Epithelial cell of esophagus (primary cell): ENCODE data around the gene S100A13.

Experiments used
- DNase-seq: peaks from one replicate; pipeline ENCODE4 v3.0.0; 2010; ENCODE audit warnings: low read depth
- H3K4me3 ChIP-seq: 2 replicates; pipeline ENCODE4 v1.5.1; 2011; ENCODE audit warnings: mild to moderate bottlenecking, low read length, control low read depth
- TF ChIP-seq, protein P1 (sequence below): IDR thresholded peaks from 2 replicates; pipeline ENCODE4 v1.5.1; 2011; ENCODE audit warnings: low read depth, mild to moderate bottlenecking, low read length, control low read depth, inconsistent platforms; ENCODE audit not compliant: insufficient read depth; ENCODE audit errors: missing control alignments

Gene S100A13

DNA sequence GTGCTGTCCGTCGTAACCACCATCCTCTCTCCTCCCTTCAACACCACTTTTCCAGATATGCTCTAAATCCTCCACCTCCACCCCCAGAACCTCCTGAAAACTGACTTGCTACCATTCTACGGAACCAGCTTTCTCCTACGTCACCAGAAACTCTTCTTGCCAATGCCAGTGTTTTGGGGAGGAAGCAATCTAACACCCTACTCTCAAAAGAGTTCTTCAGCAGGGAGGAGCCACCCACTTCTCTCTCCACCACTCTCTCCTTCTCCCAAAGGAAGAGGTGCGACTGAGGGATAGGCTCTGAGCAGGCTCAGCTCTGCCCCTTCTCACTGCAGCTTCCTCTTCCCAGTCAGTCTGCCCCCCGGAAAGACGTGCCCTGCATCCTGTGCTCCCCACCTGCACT is 55.6 kb downstream of the S100A13 start:
- no peak for DNase-seq
- TF ChIP-seq, protein P1, sequence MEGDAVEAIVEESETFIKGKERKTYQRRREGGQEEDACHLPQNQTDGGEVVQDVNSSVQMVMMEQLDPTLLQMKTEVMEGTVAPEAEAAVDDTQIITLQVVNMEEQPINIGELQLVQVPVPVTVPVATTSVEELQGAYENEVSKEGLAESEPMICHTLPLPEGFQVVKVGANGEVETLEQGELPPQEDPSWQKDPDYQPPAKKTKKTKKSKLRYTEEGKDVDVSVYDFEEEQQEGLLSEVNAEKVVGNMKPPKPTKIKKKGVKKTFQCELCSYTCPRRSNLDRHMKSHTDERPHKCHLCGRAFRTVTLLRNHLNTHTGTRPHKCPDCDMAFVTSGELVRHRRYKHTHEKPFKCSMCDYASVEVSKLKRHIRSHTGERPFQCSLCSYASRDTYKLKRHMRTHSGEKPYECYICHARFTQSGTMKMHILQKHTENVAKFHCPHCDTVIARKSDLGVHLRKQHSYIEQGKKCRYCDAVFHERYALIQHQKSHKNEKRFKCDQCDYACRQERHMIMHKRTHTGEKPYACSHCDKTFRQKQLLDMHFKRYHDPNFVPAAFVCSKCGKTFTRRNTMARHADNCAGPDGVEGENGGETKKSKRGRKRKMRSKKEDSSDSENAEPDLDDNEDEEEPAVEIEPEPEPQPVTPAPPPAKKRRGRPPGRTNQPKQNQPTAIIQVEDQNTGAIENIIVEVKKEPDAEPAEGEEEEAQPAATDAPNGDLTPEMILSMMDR: no peak
- H3K4me3 ChIP-seq: no peak overlapping the region

DNA sequence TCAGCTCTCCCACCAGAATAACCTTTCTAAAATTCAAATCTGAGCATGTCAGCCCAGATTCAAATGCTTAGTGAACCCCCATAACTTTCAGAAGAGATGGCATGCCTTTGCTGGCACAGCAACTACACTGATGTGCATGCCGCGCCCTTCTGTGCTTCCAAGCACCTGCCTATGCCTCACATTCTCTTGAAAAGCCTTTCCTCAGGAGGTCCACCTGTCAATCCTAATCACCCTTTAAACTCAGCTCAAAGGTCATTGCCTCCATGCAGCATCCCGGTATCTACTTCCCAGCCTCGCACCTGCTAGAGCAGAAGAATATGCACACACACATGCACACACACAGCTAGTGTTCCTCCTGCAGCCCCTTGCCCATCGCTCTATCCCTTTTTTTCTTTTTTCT is 56.4 kb downstream of the S100A13 start:
- TF ChIP-seq, protein P1: no peak
- H3K4me3 ChIP-seq: no peak overlapping the region

DNA sequence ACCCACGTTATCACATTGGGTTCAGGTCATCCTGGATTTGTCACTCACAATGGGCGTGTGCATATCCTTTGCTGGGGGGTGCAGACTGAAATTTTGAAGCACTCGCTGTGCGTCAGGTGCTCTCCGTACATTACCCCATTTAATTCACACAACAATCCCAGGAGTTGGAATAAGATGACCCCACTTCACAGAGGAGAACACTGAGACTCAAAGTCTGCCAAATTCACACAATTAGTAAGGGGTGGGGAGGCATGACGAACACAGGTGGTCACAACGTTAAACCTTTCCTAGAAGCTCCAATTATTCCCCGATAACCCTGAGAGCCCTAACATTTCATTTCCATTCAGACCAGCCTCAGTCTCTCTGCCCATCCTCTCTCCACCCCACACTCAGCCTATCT is 57.8 kb downstream of the S100A13 start:
- DNase-seq: no peak
- no peak overlapping the region for H3K4me3 ChIP-seq
- TF ChIP-seq, protein P1: no peak

More for the DNA sequence above, 56.4 kb downstream of the S100A13 start:
- DNase-seq: no peak
